ENCODE data around the gene ADARB2. TPM values are rescaled to one million over a fixed set of nuclear protein-coding genes. Genes with fewer than 3 reads are reported as not detected.

Gene ADARB2
- total RNA-seq, 1 donor from 2014 or later = 0.08 TPM

GRCh38 chr10:1627945-1628344, 109.4 kb downstream of the ADARB2 start:
- no peak overlapping the region for H3K4me3 ChIP-seq (ENCODE audit: low read depth, low read length)
- no peaks in the 10 kb centered on the region for H3K27me3 ChIP-seq (ENCODE audit: control insufficient read depth, insufficient read depth, low read length)
- no peak for TF ChIP-seq CTCF (IDR thresholded peaks at IDR 0.05; ENCODE audit: insufficient read depth, low read length, poor library complexity, severe bottlenecking)
- H3K36me3 ChIP-seq (ENCODE audit: control insufficient read depth, insufficient read depth, low read length) = no peaks in the 10 kb centered on the region
- no peak for DNase-seq (ENCODE audit: low read depth)

- no peak for TF ChIP-seq CTCF (IDR thresholded peaks at IDR 0.05; ENCODE audit: insufficient read depth, low read length, poor library complexity, severe bottlenecking)
- no peak for DNase-seq (ENCODE audit: low read depth)
- H3K4me3 ChIP-seq (ENCODE audit: low read depth, low read length) = no peak overlapping the region
- no peaks in the 10 kb centered on the region for H3K27me3 ChIP-seq (ENCODE audit: control insufficient read depth, insufficient read depth, low read length)
- H3K36me3 ChIP-seq (ENCODE audit: control insufficient read depth, insufficient read depth, low read length) = no peaks in the 10 kb centered on the region
Observed at GRCh38 chr10:1626835-1627234, 110.5 kb downstream of the ADARB2 start.

GRCh38 chr10:1626410-1626809, 110.9 kb downstream of the ADARB2 start:
- no peak for DNase-seq (ENCODE audit: low read depth)
- H3K27me3 ChIP-seq (ENCODE audit: control insufficient read depth, insufficient read depth, low read length) = no peaks in the 10 kb centered on the region
- no peak overlapping the region for H3K4me3 ChIP-seq (ENCODE audit: low read depth, low read length)
- H3K36me3 ChIP-seq (ENCODE audit: control insufficient read depth, insufficient read depth, low read length) = no peaks in the 10 kb centered on the region
- TF ChIP-seq CTCF (IDR thresholded peaks at IDR 0.05; ENCODE audit: insufficient read depth, low read length, poor library complexity, severe bottlenecking) = no peak

- H3K27me3 ChIP-seq (ENCODE audit: control insufficient read depth, insufficient read depth, low read length) = no peaks in the 10 kb centered on the region
- TF ChIP-seq CTCF (IDR thresholded peaks at IDR 0.05; ENCODE audit: insufficient read depth, low read length, poor library complexity, severe bottlenecking) = no peak
- no peaks in the 10 kb centered on the region for H3K36me3 ChIP-seq (ENCODE audit: control insufficient read depth, insufficient read depth, low read length)
- no peak for DNase-seq (ENCODE audit: low read depth)
- H3K4me3 ChIP-seq (ENCODE audit: low read depth, low read length) = no peak overlapping the region
Observed at GRCh38 chr10:1625731-1626130, 111.6 kb downstream of the ADARB2 start.

GRCh38 chr10:1625079-1625478, 112.2 kb downstream of the ADARB2 start:
- Histone ChIP-seq H3K4me3 (ENCODE audit: low read depth, low read length) (no peak overlapping the region), H3K36me3 (ENCODE audit: control insufficient read depth, insufficient read depth, low read length) (no peaks in the 10 kb centered on the region), H3K27me3 (ENCODE audit: control insufficient read depth, insufficient read depth, low read length) (no peaks in the 10 kb centered on the region)
- no peak for DNase-seq (ENCODE audit: low read depth)
- TF ChIP-seq CTCF (IDR thresholded peaks at IDR 0.05; ENCODE audit: insufficient read depth, low read length, poor library complexity, severe bottlenecking) = no peak

GRCh38 chr10:1624240-1624639, 113.1 kb downstream of the ADARB2 start:
- no peak for TF ChIP-seq CTCF (IDR thresholded peaks at IDR 0.05; ENCODE audit: insufficient read depth, low read length, poor library complexity, severe bottlenecking)
- no peaks in the 10 kb centered on the region for H3K36me3 ChIP-seq (ENCODE audit: control insufficient read depth, insufficient read depth, low read length)

More at GRCh38 chr10:1624240-1624639, 113.1 kb downstream of the ADARB2 start:
- Histone ChIP-seq H3K27me3 (ENCODE audit: control insufficient read depth, insufficient read depth, low read length) (no peaks in the 10 kb centered on the region), H3K4me3 (ENCODE audit: low read depth, low read length) (no peak overlapping the region)
- no peak for DNase-seq (ENCODE audit: low read depth)

All from kidney epithelial cell (primary cell).